ENCODE measurements around the gene COMMD10. TPM values are rescaled to one million over a fixed set of nuclear protein-coding genes. Genes with fewer than 3 reads are reported as not detected.

The COMMD10 gene
- polyA plus RNA-seq, 5 donors, result 39.7 to 54.8 (median 51.3) TPM

DNA sequence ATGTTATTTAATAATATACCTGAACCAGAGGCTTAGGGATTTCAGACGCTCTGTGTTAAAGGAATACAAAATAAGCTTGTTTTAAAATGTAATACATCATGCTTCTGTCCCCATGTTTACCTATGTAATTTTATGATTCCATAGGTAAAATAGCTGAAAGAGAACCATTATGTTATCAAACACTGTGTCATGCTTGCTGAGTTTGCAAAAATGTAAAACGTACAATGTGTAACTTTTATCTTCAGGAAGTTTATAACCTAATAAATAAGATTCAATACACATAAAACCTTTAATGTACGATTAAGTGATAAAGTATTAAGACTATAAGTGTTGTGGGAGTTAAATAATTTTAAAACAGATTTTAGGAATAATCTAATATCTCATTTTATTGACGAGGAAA, 94.1 kb downstream of the COMMD10 start:
- no peak for DNase-seq

DNA sequence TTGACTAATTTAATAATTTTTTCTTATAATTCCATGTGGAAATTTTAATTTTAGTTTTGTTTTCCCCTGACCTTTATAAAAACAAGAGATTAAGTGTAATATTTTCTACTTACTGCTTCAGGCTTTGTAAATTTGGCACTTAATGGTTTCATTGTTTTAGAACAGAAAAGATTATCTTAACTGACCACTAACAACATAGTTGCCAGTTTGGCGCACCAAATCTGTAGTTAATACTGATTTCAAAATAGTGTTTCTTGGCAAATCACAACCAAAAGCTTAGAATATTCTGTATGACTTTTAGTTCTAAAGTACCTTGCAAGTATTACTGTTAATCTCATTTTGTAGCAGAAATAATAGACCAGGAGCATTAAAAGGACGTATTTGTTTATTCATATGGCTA, 124.3 kb downstream of the COMMD10 start:
- DNase-seq, result no peak

DNA sequence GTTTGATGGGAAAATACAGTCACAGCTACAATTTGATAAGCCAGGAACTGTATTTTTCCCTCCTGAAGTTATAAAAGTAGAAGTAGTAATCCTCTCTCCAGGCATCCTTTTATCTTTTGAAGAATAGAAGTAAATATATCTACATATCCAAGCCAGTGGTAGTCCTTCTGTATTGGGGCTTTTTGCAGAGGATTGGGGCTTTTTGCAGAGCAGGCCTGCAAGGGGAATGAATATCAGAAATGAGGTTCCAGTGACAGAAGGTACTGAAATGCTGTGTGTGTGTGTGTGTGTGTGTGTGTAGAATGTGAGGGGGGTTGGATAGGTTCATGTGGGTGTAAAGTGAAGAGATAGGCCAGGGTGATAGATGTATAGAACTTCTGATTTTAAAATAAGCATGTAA, 127.4 kb downstream of the COMMD10 start:
- no peak for DNase-seq

DNA sequence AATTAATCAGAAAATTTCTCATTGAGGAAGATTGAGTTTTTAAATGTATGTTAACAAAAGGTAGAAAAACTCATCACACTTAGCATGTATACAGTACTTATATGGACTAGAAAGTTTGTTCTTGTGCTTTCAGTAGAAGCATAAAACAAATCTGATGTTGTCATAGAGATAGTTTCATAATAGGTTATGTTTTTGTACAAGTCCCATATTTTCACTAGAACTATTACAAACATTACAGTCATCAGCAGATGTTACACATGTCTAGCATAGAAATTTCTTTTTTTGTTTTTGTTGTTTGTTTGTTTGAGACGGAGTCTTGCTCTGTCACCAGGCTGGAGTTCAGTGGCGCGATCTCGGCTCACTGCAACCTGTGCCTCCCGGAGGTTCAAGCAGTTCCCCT, 131.4 kb downstream of the COMMD10 start:
- no peak for DNase-seq

DNA sequence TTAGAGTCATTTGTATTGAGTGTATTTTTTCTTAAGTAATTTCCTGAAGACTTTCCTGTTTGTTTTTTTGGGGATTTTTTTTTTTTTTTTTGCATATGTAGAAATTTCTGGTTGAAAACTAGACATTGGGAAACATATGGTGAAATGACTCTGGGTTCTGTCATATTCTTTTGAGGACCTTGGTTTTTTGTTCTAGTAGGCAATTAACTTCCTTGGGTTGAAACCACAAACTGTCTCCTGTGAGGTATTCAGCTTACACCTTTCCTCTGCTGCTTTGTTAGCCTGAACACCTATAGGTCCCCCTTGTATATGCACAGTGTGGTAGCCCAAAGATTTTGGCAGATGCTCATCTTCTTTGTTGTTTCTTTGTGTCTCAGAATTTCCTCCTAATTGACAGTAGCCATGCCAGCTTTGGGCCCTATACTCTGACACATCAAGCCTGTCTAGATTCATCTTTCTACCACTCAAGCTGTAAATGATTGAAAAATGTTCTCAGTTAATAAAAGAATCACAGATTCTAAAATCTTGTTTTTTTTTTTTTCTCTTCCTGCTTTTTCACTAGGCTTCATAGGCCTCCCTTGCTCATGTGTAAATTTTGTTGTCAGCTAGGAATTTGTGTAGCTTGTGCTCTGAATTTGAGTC, 140.6 kb downstream of the COMMD10 start:
- DNase-seq, result no peak

DNA sequence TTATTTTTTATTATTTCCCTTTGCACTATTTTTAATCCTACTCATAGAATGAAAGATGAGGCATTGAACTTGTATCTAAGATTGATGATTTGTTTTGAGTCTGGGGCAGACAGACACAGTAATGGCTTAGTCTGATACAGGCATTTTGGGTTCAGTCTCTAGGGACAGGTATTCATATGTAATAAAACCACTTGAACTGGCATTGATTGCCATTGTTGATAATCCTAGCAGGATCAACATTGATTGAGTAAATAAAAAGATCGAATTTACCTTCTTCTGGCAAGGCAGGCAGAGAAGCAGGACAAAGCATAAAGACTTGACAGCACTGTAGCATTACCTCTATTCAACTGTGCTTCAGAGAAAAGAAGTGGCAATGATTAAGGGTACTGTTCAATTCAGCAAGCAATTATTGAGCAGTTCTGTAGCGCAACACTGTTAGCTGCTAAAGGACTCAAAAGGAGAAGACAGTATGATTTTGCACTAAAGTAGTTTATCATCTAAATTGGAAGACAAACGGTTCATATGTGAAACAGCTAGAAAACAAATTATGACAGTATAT, 144.4 kb downstream of the COMMD10 start:
- no peak for DNase-seq

DNA sequence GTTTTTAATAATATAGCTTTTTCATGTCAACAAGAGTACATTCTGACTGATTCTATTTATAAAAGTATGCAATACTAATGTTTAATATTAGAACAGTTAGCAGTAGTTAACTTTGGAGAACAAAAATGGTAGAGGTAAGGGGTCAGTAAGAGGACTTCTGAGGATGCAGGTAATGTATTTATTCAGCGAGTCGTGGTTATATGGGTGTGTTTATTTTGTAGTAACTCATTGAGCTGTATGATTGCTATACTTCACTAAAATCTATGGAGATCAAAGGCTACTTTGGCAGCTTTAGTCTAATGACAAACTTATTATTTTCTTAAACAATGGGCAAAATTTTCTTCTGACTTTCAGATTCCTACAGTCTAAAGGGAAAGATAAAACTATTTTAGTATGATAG, 146.5 kb downstream of the COMMD10 start:
- no peak for DNase-seq

DNA sequence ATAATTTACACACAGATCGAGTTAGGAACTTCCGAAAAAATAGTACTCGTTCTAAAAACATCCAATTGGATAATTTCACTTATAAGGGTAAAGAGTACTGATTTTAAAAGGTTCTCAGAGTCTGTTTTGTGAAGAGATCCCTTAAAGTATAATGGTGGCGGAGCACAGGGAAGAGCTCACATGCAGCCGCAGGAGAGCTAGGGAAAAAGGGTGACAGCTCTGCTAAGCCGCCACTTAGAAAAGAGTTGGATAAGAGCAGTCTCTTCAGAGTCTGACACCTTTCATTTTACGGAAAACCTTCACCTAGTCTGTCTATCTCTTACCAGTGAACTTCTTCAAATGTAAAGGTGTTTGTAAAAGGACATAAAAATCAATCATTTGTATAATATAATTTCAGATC, 149.9 kb downstream of the COMMD10 start:
- no peak for DNase-seq

DNA sequence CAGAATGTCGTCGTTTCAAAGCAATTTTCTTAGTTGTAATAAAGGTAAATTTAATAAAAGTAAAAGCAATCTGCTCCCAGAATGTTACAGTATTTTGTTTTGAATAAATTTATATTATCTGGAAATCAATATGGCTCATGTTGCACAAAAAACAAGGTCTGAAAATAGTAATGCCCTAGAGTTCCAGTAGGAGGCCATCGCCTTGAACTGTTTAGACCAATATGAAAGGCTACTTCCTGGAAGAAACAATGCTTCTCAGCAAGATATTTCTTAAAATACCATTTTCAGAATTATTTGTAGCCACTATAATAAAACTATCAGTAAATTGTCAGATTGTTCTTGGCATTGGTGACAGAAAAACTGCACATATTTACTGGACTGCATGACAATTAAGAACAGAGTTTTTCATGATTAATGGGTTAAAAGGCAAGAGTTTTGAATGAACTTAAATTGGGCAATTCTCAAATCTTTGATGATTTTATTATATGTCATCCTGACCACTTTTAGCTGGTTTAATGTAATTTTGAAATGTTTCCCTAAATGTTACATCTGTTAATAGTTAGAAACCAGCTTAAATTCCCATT, 153.2 kb downstream of the COMMD10 start:
- DNase-seq, result peak in 1 of 2 donors; percentile 4

DNA sequence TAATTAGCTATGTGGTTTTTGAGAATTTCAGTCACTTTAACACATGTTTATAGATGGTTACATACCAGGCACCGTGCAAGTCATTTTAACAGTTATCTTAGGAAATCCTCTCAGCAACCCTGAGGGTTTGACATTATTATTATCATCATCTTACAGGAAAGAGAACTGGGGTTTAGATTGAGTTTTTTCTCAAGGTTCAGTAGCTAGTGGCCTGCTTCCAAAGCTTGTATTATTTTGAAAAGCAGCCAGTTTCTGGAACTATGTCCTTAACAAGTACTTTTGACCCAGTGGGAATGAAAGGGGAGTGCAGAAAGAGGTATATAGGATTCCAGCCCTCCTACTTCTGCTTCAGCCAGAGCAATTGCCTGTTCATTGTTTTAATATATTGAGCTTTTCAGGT, 157.5 kb downstream of the COMMD10 start:
- peak in 1 of 2 donors; percentile 23 for DNase-seq

DNA sequence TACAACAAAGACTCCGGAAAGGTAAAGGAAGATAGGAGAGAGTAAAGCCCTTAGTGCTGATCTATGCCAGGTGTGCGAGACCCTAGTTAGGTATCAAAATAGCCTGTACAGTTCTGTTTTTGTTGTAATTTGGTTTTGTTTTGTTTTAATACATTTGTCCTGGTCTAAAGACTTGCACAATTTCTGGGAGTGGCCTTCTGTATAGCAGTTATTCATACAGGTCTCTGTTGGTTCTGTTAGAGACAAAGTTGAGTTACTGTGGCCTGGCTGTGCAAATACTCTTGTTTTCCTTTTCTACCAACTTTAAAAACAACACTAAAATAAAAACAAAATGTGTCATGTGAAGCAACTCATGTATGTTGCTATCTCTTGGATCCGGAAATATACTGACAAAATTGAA, 163.6 kb downstream of the COMMD10 start:
- DNase-seq, result no peak

DNA sequence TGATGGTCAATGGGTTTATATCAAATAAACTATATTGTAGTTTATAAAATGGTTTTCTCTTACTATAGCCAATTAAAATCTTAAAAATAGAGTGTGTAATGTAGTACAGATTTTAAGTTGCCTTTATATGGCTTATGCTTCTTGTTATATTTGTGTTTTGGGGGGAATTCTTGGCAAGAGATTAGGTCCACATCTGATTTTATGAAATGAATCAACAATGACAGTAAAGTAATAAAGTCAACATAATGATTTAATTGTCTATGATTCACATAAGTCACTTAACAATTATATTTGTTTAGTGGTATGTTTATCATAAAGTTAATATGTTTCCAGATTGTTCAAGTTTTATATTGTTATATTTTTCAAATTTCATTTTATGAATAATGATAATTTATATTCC, 164.8 kb downstream of the COMMD10 start:
- DNase-seq, result no peak

DNA sequence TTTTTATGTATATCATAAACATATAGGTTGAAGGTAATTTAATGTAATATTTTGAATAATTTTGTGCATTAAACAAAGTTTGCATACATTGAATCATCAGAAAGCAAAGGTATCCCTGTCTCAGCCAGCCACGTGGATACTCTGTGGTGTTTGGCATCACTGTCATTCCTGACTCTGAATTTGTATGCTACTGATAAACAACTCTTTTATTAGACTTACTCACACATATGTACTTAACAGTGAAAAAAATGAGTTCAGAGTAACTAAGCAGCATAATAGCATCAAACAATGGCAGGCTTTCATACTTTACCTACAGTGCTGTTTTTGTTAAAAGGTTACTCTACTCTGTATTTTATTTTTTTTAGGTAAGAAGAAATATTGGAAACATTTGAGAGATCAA, 171.9 kb downstream of the COMMD10 start:
- DNase-seq, result no peak

DNA sequence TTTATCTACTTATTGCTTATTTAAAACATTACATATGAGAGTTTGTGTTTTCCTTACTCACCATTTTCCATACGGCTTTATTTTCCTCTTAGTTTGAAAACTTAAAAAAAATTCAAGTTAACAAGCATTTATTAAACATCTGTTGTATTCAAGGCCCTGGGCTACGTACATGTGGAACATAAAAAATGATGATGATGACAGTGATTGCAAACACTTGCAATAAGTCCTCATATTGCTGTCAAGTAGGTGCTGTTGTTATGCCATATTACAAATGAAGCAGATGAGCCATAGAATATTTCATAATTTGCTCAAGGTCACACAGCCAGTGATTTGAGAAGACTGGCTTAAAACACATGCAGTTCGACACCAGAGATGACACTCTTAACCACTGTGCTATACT, 180.6 kb downstream of the COMMD10 start:
- DNase-seq, result no peak

DNA sequence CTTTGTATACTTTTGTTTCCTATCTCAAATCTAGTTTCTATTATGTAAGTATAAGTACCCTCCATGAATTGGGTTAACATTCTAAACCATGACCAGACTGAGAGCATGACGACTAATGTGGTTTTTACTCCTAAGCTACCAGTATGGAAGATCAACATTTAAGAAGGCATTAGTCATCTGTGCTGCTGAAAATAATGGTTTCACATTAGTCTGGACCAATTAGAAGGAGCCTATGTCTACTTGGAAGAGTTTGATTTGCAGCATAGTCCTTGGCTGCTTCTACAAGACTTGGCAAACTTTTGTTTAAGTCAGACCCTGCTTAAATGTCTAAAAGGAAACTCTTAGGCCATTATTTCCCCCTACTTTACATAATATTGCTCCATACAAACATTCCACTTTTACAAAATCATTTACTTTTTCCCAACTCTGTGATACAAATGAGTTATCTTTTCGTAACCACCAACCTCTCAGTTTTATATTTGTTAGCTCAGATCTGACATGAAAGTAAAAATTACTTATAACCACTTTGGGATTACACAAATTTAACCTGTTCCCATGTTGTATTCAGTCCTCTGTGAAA, 186.7 kb downstream of the COMMD10 start:
- no peak for DNase-seq

DNA sequence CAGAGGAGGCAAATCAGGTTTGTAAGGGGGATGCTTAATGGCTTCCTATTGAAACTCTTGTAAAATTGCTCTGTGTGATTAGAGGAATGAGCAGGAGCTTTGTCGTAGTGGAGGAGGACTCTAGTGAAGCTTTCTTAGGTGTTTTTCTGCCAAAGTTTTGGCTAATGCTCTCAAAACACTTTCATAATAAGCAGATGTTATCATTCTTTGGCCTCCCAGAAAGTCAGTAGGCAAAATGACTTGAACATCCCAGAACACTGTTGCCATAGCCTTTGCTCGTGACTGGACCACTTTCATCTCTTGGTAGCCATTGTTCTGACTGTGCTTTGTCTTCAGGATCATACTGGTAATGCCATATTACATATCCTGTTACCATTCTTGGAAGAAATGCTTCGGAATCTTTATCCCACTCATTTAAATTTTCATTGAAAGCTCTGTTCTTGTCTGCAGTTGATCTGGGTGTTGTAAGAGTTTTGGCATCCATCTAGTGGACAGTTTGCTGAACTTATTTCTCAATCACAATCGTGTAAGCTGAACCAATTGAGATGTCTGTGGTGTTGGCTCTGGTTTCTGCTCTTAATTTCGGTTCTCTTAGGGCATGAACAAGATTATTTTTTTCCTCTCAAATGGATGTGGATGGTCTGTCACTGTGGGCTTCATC, 187.6 kb downstream of the COMMD10 start:
- peak; percentile 12 to 24 for DNase-seq

DNA sequence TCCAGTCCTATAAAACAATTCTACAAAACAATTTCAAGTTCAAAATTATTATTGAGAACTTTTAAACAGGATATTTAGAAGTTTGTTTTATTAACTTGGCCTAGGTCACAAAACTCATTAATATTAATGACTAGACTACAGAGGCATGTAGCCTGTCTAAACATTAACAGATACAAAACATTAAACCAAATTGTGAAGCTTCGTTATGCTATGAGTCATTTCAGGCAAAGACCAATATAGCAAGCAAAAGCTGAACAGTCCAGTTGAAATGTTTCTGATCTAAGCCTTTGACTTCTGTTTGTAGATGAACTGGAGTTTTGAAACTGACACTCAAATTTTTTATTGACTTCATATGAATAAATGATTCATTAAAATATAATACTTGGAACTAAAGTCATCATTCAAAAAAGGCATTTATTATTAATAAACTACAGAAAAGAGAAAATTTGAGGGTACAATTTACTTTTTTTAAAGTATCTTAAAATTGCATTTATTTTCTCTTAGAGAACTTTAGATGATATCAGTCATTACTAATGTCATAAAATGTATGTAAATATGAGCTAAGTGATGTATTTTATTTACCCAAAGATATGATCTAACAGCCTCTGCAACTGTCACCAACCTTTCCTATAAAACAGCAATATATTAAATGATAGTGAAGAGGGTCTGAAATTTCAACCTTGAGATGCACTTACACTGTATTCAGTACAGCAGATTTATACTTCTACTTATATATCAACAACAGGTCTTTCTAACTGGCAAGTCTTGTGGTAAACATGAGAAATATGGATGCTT, 188.8 kb downstream of the COMMD10 start:
- no peak for DNase-seq

DNA sequence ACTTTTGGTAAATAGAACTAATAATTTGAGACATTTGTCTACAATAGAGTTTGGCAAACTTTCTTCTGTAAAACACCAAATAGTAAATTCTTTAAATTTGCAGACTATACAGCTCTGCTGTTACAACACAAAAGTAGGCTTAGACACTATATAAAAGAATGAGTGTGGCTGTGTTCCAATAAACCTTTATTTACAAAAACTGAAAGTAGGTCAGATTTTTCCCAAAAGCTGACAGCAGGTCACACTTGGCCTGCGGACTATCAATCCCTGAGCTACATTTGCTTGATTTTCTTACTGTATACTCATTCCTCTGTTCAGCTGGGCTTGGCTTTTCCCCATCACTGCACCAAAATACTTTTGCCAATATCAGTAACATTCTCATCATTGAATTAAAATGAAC, 189.4 kb downstream of the COMMD10 start:
- no peak for DNase-seq

DNA sequence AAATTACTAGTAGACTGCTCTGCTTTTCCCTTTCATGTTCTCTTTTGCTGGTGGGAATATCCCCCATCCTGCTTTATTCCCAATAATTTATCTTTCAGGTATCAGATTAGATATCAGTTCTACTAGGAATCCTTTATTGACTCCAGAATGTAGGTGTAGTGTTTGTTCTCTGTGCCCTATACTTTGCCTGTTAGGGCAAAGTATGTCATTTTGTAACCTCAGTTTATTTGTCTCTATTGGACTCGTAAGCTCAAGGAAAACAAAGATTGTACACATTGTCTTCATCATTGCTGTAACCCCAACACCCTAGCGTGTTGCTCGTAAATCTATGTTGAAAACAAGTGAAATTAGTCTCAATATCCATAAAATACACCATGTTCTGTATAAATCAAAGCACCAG, 190.5 kb downstream of the COMMD10 start:
- DNase-seq, result no peak

DNA sequence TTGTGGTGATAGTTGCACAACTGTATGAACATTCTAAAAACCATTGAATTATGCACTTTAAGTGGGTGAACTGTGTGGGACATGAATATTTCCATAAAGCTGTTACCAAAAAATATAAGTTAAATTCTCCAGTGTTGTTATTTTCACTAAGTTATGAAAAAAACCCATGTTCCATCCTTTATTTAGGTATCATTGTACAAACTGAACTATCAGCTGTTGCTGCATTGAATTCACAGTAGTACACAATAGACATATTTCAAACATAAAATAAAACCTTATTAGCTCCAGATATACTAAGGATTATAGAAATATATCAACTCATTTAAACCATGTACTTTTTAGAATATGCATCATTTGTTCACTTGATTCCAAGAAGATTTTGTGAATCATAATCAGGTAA, 192.1 kb downstream of the COMMD10 start:
- DNase-seq, result no peak

DNA sequence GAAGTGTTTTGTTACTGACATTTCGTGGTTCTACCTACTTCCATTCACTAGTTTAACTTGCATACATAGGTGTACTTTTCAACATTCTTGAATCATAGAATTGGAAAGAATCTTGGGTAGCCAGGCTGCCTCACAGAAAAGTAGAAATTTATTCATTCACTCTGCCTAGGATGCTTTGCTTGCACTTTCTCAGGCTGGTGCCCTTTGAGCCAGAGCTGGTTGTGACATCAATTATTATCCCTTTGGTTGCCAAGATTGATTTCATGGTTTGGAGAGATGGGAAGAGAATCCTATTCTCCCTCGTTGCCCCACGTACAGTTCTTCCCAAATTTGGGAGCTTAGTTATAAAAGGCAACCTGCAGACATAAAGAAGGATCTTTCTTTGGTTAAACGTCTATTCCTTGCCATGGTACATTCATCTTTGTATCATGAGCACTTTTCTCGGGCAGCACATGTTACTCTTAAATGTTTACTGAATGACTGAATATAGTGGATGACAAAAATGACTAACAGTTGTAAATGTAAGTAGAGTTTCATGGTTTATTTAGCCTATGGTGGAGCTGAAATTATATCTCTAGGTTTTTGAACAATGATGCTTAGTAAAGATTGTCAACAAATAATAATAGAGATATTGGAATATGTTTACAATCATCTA, 195.5 kb downstream of the COMMD10 start:
- no peak for DNase-seq

DNA sequence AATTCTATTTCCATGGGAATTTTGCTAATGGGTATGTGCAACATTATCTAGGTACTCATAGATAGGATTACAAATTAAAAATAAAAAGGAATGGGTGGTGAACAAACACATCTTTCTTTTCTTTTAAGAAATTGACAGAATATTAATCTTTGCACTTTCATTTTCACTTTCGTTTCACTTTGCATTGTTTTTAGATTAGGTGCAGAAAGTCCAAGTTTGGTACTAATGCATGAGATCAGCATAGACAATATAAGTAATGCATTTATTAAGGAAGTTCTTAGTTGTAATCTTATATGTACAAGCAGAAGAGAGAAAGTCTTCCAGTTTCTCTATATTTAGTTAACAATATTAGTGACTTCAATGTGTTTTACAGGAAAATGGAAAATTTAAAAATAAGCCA, 196.5 kb downstream of the COMMD10 start:
- DNase-seq, result no peak
